ENCODE results near the gene PTK7. TPM values are rescaled to one million over a fixed set of nuclear protein-coding genes. Genes with fewer than 3 reads are reported as not detected.
A peak's percentile ranks its signal among the peaks of the same experiment; 100 is the strongest.

PTK7 gene
- total and polyA plus RNA-seq, 2 experiments from 2014 or later: 127 to 162 TPM

DNA sequence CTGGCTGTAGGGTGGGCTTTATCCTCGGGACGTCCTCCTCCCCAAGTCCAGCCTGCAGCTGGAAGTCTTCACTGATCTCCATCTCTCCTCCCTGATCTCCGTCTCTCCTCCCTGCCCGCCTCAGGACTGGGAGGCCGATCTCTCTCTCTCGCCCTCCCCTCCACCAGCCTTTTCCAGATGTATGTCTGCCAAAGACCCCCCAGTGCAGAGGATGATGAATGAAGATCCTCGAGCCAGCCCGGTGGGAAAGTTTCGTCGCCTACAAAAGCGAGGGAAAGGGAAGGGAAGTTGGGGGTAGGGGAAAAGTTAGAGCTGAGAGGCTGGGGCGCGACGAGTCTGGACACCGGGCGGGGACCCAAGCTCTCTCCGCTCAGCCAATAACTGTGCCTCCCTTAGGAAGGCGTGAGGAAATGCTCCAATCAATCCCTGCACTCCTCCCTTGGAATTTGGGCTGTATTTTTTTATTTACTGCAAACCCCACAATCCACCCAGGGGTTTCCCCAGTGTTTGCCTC is 94.4 kb downstream of the PTK7 start:
- H2AFZ ChIP-seq: peak overlapping the region; percentile 78
- 1% methylated on average over 18 of the region's 18 CpGs for WGBS (ENCODE audit: low lambda C conversion rate, missing lambda C conversion rate)
- no peaks in the 10 kb centered on the region for H3K36me3 ChIP-seq (replicated peaks; ENCODE audit: insufficient read depth, low read depth)
- H3K9me3 ChIP-seq (ENCODE audit: low read depth): no peaks in the 10 kb centered on the region
- H3K4me2 ChIP-seq: peak overlapping the region; percentile 84
- peak overlapping the region; percentile 40 for H3K4me3 ChIP-seq
- no peak for TF ChIP-seq EZH2phosphoT487 (IDR thresholded peaks at IDR 0.05; ENCODE audit: low read depth, severe bottlenecking, unreplicated experiment)
- TF ChIP-seq, protein P1, sequence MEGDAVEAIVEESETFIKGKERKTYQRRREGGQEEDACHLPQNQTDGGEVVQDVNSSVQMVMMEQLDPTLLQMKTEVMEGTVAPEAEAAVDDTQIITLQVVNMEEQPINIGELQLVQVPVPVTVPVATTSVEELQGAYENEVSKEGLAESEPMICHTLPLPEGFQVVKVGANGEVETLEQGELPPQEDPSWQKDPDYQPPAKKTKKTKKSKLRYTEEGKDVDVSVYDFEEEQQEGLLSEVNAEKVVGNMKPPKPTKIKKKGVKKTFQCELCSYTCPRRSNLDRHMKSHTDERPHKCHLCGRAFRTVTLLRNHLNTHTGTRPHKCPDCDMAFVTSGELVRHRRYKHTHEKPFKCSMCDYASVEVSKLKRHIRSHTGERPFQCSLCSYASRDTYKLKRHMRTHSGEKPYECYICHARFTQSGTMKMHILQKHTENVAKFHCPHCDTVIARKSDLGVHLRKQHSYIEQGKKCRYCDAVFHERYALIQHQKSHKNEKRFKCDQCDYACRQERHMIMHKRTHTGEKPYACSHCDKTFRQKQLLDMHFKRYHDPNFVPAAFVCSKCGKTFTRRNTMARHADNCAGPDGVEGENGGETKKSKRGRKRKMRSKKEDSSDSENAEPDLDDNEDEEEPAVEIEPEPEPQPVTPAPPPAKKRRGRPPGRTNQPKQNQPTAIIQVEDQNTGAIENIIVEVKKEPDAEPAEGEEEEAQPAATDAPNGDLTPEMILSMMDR (IDR thresholded peaks at IDR 0.05; ENCODE audit: poor library complexity): no peak
- no peak for TF ChIP-seq EZH2 (IDR thresholded peaks at IDR 0.05; ENCODE audit: borderline replicate concordance)
- peaks cover 25% of the 10 kb centered on the region for H3K79me2 ChIP-seq
- H3K27ac ChIP-seq: peak overlapping the region; percentile 97
- H3K4me1 ChIP-seq (ENCODE audit: insufficient read depth): peaks cover 23% of the 10 kb centered on the region
- H4K20me1 ChIP-seq (ENCODE audit: insufficient read depth, poor library complexity, severe bottlenecking): peaks cover 18% of the 10 kb centered on the region
- no peaks in the 10 kb centered on the region for H3K9me2 ChIP-seq (replicated peaks; ENCODE audit: insufficient read depth)
- no peaks in the 10 kb centered on the region for H3K27me3 ChIP-seq
- DNase-seq (ENCODE audit: low spot score): peak; percentile 89

DNA sequence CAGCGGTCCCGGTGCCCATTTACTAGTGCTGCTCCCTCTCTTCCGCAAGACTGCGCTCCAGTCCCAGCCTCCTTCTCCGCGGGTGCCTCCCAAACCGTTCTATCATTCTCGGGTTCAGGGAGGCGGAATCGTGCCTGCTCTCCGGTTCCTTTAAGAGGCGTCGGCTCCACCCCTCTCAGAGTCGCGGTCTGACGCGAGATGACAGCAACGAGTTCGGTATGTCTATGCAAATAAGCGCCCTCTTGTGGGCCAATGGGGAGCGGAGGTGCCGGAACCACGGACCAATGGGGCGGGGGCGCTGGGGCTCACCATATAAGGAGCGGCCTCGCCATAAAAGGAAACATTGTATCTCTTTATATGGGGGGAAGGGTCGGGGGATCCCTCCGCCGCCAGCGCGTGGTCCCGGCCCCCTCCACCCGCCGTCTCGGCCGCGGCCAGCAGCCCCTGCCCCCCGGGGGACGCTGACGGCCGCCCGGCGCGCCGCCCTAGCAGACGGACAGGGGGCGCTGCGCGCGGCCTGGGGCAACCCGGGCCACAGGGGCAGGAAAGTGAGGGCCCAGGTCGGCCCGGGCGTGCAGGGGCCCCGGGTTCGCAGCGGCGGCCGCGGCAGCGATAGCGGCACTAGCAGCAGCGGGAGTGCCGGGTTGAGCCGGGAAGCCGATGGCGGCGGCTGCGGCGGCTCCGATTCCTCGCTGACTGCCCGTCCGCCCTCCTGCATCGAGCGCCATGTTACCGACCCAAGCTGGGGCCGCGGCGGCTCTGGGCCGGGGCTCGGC is 95.0 kb downstream of the PTK7 start, which contains the start of gene SRF:
Gene SRF (plus strand): TSS at position 339 of the 776 bp plus-strand sequence. CDS start 388 bp downstream, at position 727.
- H3K4me1 ChIP-seq (ENCODE audit: insufficient read depth): peaks cover 23% of the 10 kb centered on the region
- no peaks in the 10 kb centered on the region for H3K9me3 ChIP-seq (ENCODE audit: low read depth)
- peak; percentile 100 for DNase-seq (ENCODE audit: low spot score)
- under 1% methylated on average over 45 of the region's 83 CpGs for WGBS (ENCODE audit: low lambda C conversion rate, missing lambda C conversion rate)
- H3K9me2 ChIP-seq (replicated peaks; ENCODE audit: insufficient read depth): no peaks in the 10 kb centered on the region
- no peaks in the 10 kb centered on the region for H3K36me3 ChIP-seq (replicated peaks; ENCODE audit: insufficient read depth, low read depth)
- H3K27ac ChIP-seq: peak within 1 kb of the TSS; percentile 97
- peak within 1 kb of the TSS; percentile 78 for H2AFZ ChIP-seq
- no peak for TF ChIP-seq EZH2phosphoT487 (IDR thresholded peaks at IDR 0.05; ENCODE audit: low read depth, severe bottlenecking, unreplicated experiment)
- TF ChIP-seq, protein P1 (IDR thresholded peaks at IDR 0.05; ENCODE audit: poor library complexity): peak; percentile 60
- TF ChIP-seq EZH2 (IDR thresholded peaks at IDR 0.05; ENCODE audit: borderline replicate concordance): no peak
- peak within 1 kb of the TSS; percentile 74 for H3K4me3 ChIP-seq
- peaks cover 31% of the 10 kb centered on the region for H3K79me2 ChIP-seq
- H4K20me1 ChIP-seq (ENCODE audit: insufficient read depth, poor library complexity, severe bottlenecking): peaks cover 18% of the 10 kb centered on the region
- H3K4me2 ChIP-seq: peak within 1 kb of the TSS; percentile 84
- H3K27me3 ChIP-seq: no peaks in the 10 kb centered on the region

DNA sequence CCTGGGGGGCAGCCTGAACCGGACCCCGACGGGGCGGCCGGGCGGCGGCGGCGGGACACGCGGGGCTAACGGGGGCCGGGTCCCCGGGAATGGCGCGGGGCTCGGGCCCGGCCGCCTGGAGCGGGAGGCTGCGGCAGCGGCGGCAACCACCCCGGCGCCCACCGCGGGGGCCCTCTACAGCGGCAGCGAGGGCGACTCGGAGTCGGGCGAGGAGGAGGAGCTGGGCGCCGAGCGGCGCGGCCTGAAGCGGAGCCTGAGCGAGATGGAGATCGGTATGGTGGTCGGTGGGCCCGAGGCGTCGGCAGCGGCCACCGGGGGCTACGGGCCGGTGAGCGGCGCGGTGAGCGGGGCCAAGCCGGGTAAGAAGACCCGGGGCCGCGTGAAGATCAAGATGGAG is 95.6 kb downstream of the PTK7 start:
- TF ChIP-seq EZH2phosphoT487 (IDR thresholded peaks at IDR 0.05; ENCODE audit: low read depth, severe bottlenecking, unreplicated experiment) (no peak), EZH2 (IDR thresholded peaks at IDR 0.05; ENCODE audit: borderline replicate concordance) (no peak)
- TF ChIP-seq, protein P1 (IDR thresholded peaks at IDR 0.05; ENCODE audit: poor library complexity): no peak
- peaks cover 23% of the 10 kb centered on the region for H3K4me1 ChIP-seq (ENCODE audit: insufficient read depth)
- WGBS (ENCODE audit: low lambda C conversion rate, missing lambda C conversion rate): 1% methylated on average over 20 of the region's 57 CpGs

More for the DNA sequence above, 95.6 kb downstream of the PTK7 start:
- Histone ChIP-seq H3K27me3 (no peaks in the 10 kb centered on the region), H3K4me3 (peak overlapping the region; percentile 74), H3K4me2 (peak overlapping the region; percentile 73), H4K20me1 (ENCODE audit: insufficient read depth, poor library complexity, severe bottlenecking) (peaks cover 18% of the 10 kb centered on the region), H3K79me2 (peaks cover 36% of the 10 kb centered on the region), H3K27ac (peak overlapping the region; percentile 92), H3K9me2 (replicated peaks; ENCODE audit: insufficient read depth) (no peaks in the 10 kb centered on the region), H2AFZ (peak overlapping the region; percentile 41), H3K9me3 (ENCODE audit: low read depth) (no peaks in the 10 kb centered on the region), H3K36me3 (replicated peaks; ENCODE audit: insufficient read depth, low read depth) (no peaks in the 10 kb centered on the region)
- peak; percentile 57 for DNase-seq (ENCODE audit: low spot score)

All from hepatocyte (in vitro differentiated cells).